Ishikawa (cell line): ENCODE results near the gene TRIM24.

Experiments used
- CREB1 ChIP-seq: IDR thresholded peaks from 2 replicates; pipeline ENCODE4 v1.6.1; 2012; ENCODE audit warnings: low read depth
- EP300 ChIP-seq: IDR thresholded peaks from 2 replicates; pipeline ENCODE4 v1.6.1; 2012; ENCODE audit warnings: borderline replicate concordance
- RAD21 ChIP-seq: IDR thresholded peaks from 2 replicates; pipeline ENCODE4 v1.6.1; 2012; ENCODE audit warnings: low read depth
- TF ChIP-seq, protein P1 (sequence below): IDR thresholded peaks from 2 replicates; pipeline ENCODE4 v1.6.1; 2012; ENCODE audit warnings: low read depth, mild to moderate bottlenecking

- TF ChIP-seq RAD21 (no peak), CREB1 (no peak), EP300 (no peak)
- TF ChIP-seq, protein P1, sequence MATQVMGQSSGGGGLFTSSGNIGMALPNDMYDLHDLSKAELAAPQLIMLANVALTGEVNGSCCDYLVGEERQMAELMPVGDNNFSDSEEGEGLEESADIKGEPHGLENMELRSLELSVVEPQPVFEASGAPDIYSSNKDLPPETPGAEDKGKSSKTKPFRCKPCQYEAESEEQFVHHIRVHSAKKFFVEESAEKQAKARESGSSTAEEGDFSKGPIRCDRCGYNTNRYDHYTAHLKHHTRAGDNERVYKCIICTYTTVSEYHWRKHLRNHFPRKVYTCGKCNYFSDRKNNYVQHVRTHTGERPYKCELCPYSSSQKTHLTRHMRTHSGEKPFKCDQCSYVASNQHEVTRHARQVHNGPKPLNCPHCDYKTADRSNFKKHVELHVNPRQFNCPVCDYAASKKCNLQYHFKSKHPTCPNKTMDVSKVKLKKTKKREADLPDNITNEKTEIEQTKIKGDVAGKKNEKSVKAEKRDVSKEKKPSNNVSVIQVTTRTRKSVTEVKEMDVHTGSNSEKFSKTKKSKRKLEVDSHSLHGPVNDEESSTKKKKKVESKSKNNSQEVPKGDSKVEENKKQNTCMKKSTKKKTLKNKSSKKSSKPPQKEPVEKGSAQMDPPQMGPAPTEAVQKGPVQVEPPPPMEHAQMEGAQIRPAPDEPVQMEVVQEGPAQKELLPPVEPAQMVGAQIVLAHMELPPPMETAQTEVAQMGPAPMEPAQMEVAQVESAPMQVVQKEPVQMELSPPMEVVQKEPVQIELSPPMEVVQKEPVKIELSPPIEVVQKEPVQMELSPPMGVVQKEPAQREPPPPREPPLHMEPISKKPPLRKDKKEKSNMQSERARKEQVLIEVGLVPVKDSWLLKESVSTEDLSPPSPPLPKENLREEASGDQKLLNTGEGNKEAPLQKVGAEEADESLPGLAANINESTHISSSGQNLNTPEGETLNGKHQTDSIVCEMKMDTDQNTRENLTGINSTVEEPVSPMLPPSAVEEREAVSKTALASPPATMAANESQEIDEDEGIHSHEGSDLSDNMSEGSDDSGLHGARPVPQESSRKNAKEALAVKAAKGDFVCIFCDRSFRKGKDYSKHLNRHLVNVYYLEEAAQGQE, result no peak
Observed at GRCh38 chr7:138545123-138545522, 85.1 kb downstream of the TRIM24 start.
